K562 (cell line): ENCODE data around the gene ARHGAP15. TPM values are rescaled to one million over a fixed set of nuclear protein-coding genes. Genes with fewer than 3 reads are reported as not detected.
A peak's percentile ranks its signal among the peaks of the same experiment; 100 is the strongest.

Source experiments
- ATAC-seq: fragments of 200-7000 bp; cut with Tn5 transposase; 3 replicates; pipeline ENCODE4 v1.9.1; 2020; ENCODE audit warnings: moderate library complexity
- BruUV-seq: library from RNA; stranded (reverse); fragments of 400-500 nt; replicated peaks from 2 replicates; lab custom pipeline; 2021; lab: Mats Ljungman, UMichigan
- CTCF ChIA-PET: fragments of 300-600 bp; formaldehyde crosslinking; extraction: SDS; loops from one replicate; lab custom pipeline; 2021; ENCODE audit warnings: low intra/inter-chr PET ratio; lab: Yijun Ruan, JAX
- POLR2A ChIA-PET: fragments of 300-600, 350-650 bp; sonication (Branson Sonifier 250); formaldehyde crosslinking; extraction: SDS; loops from one replicate; lab custom pipeline; 2021; ENCODE audit warnings: antibody characterized with exemption, inconsistent platforms; lab: Yijun Ruan, JAX
- DNase-seq, 4 experiments: peaks; one replicate each; pipeline versions ENCODE4 v3.0.0 to v3.0.0-alpha.2; 2011 to 2018; ENCODE audit warnings: low spot score in 3 of 4, mixed read lengths in 3 of 4; ENCODE audit errors: extremely low read depth in 1 of 4
- FAIRE-seq: peaks from 2 replicates; lab custom pipeline; 2011; peaks lifted over from hg19 to GRCh38; lab: Jason Lieb, UNC
- H2AFZ ChIP-seq: 2 replicates; pipeline ENCODE4 v1.6.0; 2011; ENCODE audit warnings: low read depth, low read length, control low read depth, inconsistent platforms
- H3K27ac ChIP-seq: fragments of 200-600 bp; 3 replicates; pipeline ENCODE4 v1.8.0; 2011; ENCODE audit warnings: low read depth, mild to moderate bottlenecking, control low read depth, inconsistent platforms, low read length, moderate library complexity, mixed read lengths; ENCODE audit errors: extremely low read depth
- H3K27me3 ChIP-seq, 2 experiments: fragments of 300-600 bp in 1 of 2; 2 replicates in 1 of 2; 3 replicates in 1 of 2; pipeline versions ENCODE4 v1.6.0 to v1.8.0; 2011; ENCODE audit warnings: inconsistent platforms in 2 of 2, low read length in 2 of 2, mild to moderate bottlenecking in 1 of 2, mixed read lengths in 1 of 2, moderate library complexity in 1 of 2; ENCODE audit not compliant: control insufficient read depth in 2 of 2, insufficient read depth in 2 of 2
- H3K36me3 ChIP-seq: fragments of 300-600 bp; 3 replicates; pipeline ENCODE4 v1.8.0; 2011; ENCODE audit warnings: mild to moderate bottlenecking, low read length, inconsistent platforms; ENCODE audit not compliant: control insufficient read depth, insufficient read depth
- H3K4me1 ChIP-seq, 2 experiments: fragments of 200-600 bp in 1 of 2; replicated peaks in 1 of 2; 2 replicates in 1 of 2; 3 replicates in 1 of 2; pipeline versions ENCODE4 v1.5.1 to v1.8.0; 2011; ENCODE audit warnings: inconsistent platforms in 2 of 2, low read length in 2 of 2, mild to moderate bottlenecking in 1 of 2, mixed read lengths in 1 of 2, moderate library complexity in 1 of 2; ENCODE audit not compliant: control insufficient read depth in 2 of 2, insufficient read depth in 2 of 2
- H3K4me2 ChIP-seq: 2 replicates; pipeline ENCODE4 v1.6.1; 2011; ENCODE audit warnings: low read length, control low read depth, inconsistent platforms, mixed read lengths; ENCODE audit not compliant: insufficient read depth
- H3K4me3 ChIP-seq: fragments of 200-600 bp; sonication (generic), shearing (Covaris generic); 2 replicates; pipeline ENCODE4 v1.5.1; 2016; ENCODE audit warnings: control low read depth, inconsistent platforms
- H3K79me2 ChIP-seq: fragments of 200-600 bp; 3 replicates; pipeline ENCODE4 v1.8.0; 2011; ENCODE audit warnings: low read length, inconsistent platforms; ENCODE audit not compliant: control insufficient read depth, insufficient read depth
- H3K9ac ChIP-seq, 2 experiments: 2 replicates each; pipeline versions ENCODE4 v1.6.0 to v1.6.1; 2011; ENCODE audit warnings: low read depth in 2 of 2, low read length in 2 of 2, control low read depth in 1 of 2, inconsistent platforms in 1 of 2, mild to moderate bottlenecking in 1 of 2, mixed read lengths in 1 of 2; ENCODE audit not compliant: insufficient read depth in 1 of 2
- H3K9me1 ChIP-seq: one replicate; pipeline ENCODE4 v1.6.0; 2011; ENCODE audit warnings: inconsistent platforms, mild to moderate bottlenecking, low read length, moderate library complexity; ENCODE audit not compliant: control insufficient read depth, insufficient read depth
- H3K9me3 ChIP-seq: replicated peaks from 2 replicates; pipeline ENCODE4 v1.5.1; 2011; ENCODE audit warnings: low read depth, low read length, inconsistent platforms; ENCODE audit not compliant: control insufficient read depth, insufficient read depth
- H4K20me1 ChIP-seq: replicated peaks from 2 replicates; pipeline ENCODE4 v1.6.1; 2011; ENCODE audit warnings: low read length, inconsistent platforms, mixed read lengths; ENCODE audit not compliant: control insufficient read depth, insufficient read depth
- CBFA2T2 ChIP-seq: fragments of 450-650 bp; conservative IDR thresholded peaks from 2 replicates; pipeline ENCODE4 v1.6.1; 2017; ENCODE audit warnings: mild to moderate bottlenecking
- CBFA2T3 ChIP-seq: fragments of 450-650 bp; IDR thresholded peaks from 2 replicates; pipeline ENCODE4 v1.6.1; 2017
- EP300 ChIP-seq: IDR thresholded peaks from 2 replicates; pipeline ENCODE4 v1.6.1; 2012; ENCODE audit warnings: low read length, improper control_type of control experiment
- GABPA ChIP-seq: fragments of 200-800 bp; sonication (Bioruptor generic); conservative IDR thresholded peaks from 2 replicates; pipeline ENCODE4 v1.6.1; 2016; ENCODE audit warnings: low read depth, missing genetic modification characterization, missing compliant biosample characterization
- KLF6 ChIP-seq: fragments of 250-450 bp; sonication (Bioruptor Pico); IDR thresholded peaks from 2 replicates; pipeline ENCODE4 v1.4.0; 2020; ENCODE audit warnings: mild to moderate bottlenecking, moderate library complexity, borderline replicate concordance
- LEF1 ChIP-seq: fragments of 450-650 bp; IDR thresholded peaks from 2 replicates; pipeline ENCODE4 v1.6.1; 2016; ENCODE audit warnings: mild to moderate bottlenecking
- NCOR1 ChIP-seq: fragments of 450-650 bp; IDR thresholded peaks from 2 replicates; pipeline ENCODE4 v1.6.1; 2016; ENCODE audit warnings: mild to moderate bottlenecking, moderate library complexity
- NFYB ChIP-seq: IDR thresholded peaks from 2 replicates; pipeline ENCODE4 v1.6.1; 2011; ENCODE audit warnings: mild to moderate bottlenecking, moderate library complexity; ENCODE audit not compliant: insufficient read length; ENCODE audit errors: extremely low read depth
- SMAD3 ChIP-seq: fragments of 450-650 bp; formaldehyde crosslinking; conservative IDR thresholded peaks from 2 replicates; pipeline ENCODE4 v1.4.0; 2020; ENCODE audit warnings: mild to moderate bottlenecking
- SRSF7 ChIP-seq: fragments of 200-400 bp; formaldehyde crosslinking; optimal IDR thresholded peaks from 2 replicates; pipeline ENCODE3; 2017; ENCODE audit warnings: mild to moderate bottlenecking, low read depth, low read length
- TBP ChIP-seq: optimal IDR thresholded peaks from 2 replicates; pipeline ENCODE3; 2011; ENCODE audit warnings: low read depth, low read length, improper control_type of control experiment
- ZKSCAN8 ChIP-seq: fragments of 200-800 bp; sonication (Bioruptor generic); IDR thresholded peaks from 2 replicates; pipeline ENCODE4 v1.6.1; 2016; ENCODE audit warnings: missing genetic modification characterization, missing compliant biosample characterization
- ZNF785 ChIP-seq: fragments of 250-450 bp; sonication (Bioruptor Pico); IDR thresholded peaks from 2 replicates; pipeline ENCODE4 v1.4.0; 2020; ENCODE audit warnings: mild to moderate bottlenecking
- ZNF830 ChIP-seq: fragments of 250-450 bp; sonication (Bioruptor Pico); IDR thresholded peaks from 2 replicates; pipeline ENCODE4 v1.5.0; 2021; ENCODE audit warnings: mild to moderate bottlenecking
- WGBS: fragments of 100-300 bp; shearing (Covaris generic); methylation state at CpG from one replicate; pipeline ENCODE4 v1.1.6; 2016; ENCODE audit warnings: low coverage, mixed read lengths; ENCODE audit not compliant: insufficient coverage; ENCODE audit errors: missing lambda C conversion rate; 5-methylcytosine and 5-hydroxymethylcytosine counted together
- in situ Hi-C: fragments of 300-500 bp; cut with MboI; formaldehyde crosslinking; loops from 4 replicates; pipeline ENCODE4 v1.15.0; 2018; ENCODE audit warnings: inconsistent platforms, mixed read lengths
- intact Hi-C: fragments of 100-400 bp; cut with micrococcal nuclease; formaldehyde crosslinking; loops from 2 replicates; pipeline ENCODE4 v1.14.2; 2022
- polyA plus RNA-seq, 8 experiments: library from polyadenylated mRNA; depleted of rRNA in 4 of 8; stranded (reverse) in 5 of 8; unstranded in 3 of 8; fragments of >200 nt; fragmentation: Nextera tagmentation in 2 of 8; fragmentation: Illumina TruSeq in 1 of 8; extraction: Ambion mirVana in 2 of 8; extraction: Trizol in 1 of 8; gene quantifications; 2 replicates each; pipeline versions ENCODE4 v1.2.1 to v1.2.3, GENCODE V29; 2011 to 2014; ENCODE audit warnings: inconsistent platforms in 1 of 8, missing spikeins in 1 of 8
- total RNA-seq, 7 experiments: library from RNA; depleted of rRNA in 6 of 7; stranded (reverse); fragments of >200 nt in 6 of 7; fragmentation: Illumina TruSeq in 2 of 7; extraction: Trizol in 2 of 7; gene quantifications; 2 replicates each; pipeline versions ENCODE4 v1.2.1 to v1.2.3, GENCODE V29; 2011 to 2021; ENCODE audit warnings: low replicate concordance in 1 of 7
- TF ChIP-seq, protein P1 (sequence below), 2 experiments: fragments of 450-650 bp; IDR thresholded peaks; 2 replicates each; pipeline ENCODE4 v1.6.1; 2018; ENCODE audit warnings: mild to moderate bottlenecking in 2 of 2, low read depth in 1 of 2; ENCODE audit not compliant: partially characterized antibody in 2 of 2

ARHGAP15 gene
- total and polyA plus RNA-seq, 9 of the 15 experiments (the other 6 are each of a cell fraction or from before 2014, with no cell fraction given): 1.5 to 17.9 (median 7.9) TPM

DNA sequence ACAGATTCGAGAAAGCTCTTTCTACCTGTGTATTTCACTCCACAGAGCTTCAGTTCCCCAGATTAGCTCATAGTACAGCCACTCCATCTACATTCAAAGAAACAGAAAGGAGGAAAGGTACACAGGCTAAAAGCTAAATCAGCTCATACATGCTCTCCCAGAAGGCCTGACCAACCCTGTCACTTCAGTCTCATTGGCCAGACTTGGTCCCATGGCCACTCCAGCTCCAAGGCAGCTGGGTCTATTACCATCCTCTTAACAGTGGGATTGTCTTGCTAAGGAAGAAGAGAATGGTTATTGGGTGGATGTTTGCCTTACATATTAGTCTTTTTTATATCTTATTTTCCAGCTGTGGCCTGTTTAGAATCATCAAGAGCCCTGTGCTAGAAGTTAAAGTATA lies 572.6 kb downstream of the ARHGAP15 start:
- ChIA-PET POLR2A (no interaction called here), CTCF (no interaction called here)
- peaks cover 0 to 19% of the 10 kb centered on the region in 2 experiments; a peak in 3 of 5 replicates for H3K4me1 ChIP-seq
- H3K27me3 ChIP-seq: no peaks in the 10 kb centered on the region
- BruUV-seq: no TSS peak
- H3K4me3 ChIP-seq: no peak overlapping the region
- DNase-seq (no peak), ATAC-seq (peak; percentile 56; the same call in 1 of the 3 replicates), FAIRE-seq (no peak)
- no peaks in the 10 kb centered on the region for H3K36me3 ChIP-seq
- H3K9ac ChIP-seq: no peak overlapping the region
- no peaks in the 10 kb centered on the region for H4K20me1 ChIP-seq
- H3K79me2 ChIP-seq: no peaks in the 10 kb centered on the region
- in situ Hi-C loops: no loop called here
- no peak overlapping the region for H3K27ac ChIP-seq
- 44% methylated on average over 1 of the region's 1 CpG for WGBS
- no peak overlapping the region for H2AFZ ChIP-seq
- H3K9me3 ChIP-seq: no peaks in the 10 kb centered on the region
- intact Hi-C loops: no loop called here
- H3K9me1 ChIP-seq: no peaks in the 10 kb centered on the region
- TF ChIP-seq KLF6 (CRISPR knock-in tag) (no peak), NFYB (peak; percentile 6)
- no peak overlapping the region for H3K4me2 ChIP-seq

DNA sequence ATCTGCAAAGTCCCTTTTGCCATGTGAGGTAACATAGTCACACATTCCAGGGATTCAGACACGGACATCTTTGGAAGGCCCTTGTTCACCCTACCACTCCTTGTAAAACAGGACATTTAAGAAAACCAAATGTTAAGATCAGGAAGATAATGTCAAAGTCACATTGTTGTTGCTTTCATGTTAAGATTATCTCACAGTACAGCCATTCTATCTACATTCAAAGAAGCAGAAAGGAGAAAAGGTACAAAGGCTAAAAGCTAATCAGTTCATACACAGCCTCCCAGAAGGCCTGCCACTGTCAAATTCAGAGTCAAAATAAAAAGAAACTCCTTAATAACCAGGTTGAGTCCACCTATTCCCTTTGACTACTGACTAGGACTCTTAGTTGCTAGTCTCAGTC lies 573.7 kb downstream of the ARHGAP15 start:
- H3K9me1 ChIP-seq: no peaks in the 10 kb centered on the region
- no peaks in the 10 kb centered on the region for H3K27me3 ChIP-seq
- ATAC-seq (no peak; the same call in 2 of the 3 replicates), DNase-seq (no peak), FAIRE-seq (no peak)
- in situ Hi-C loops: no loop called here
- 0% methylated on average over 1 of the region's 1 CpG for WGBS
- H2AFZ ChIP-seq: no peak overlapping the region
- H3K4me1 ChIP-seq: peaks cover 0 to 19% of the 10 kb centered on the region in 2 experiments; a peak in 3 of 5 replicates
- no peaks in the 10 kb centered on the region for H3K9me3 ChIP-seq
- BruUV-seq: no TSS peak
- POLR2A ChIA-PET: no interaction called here
- CTCF ChIA-PET: no interaction called here
- no peak overlapping the region for H3K4me3 ChIP-seq
- no peak overlapping the region for H3K4me2 ChIP-seq
- H3K27ac ChIP-seq: no peak overlapping the region
- H3K36me3 ChIP-seq: no peaks in the 10 kb centered on the region
- H4K20me1 ChIP-seq: no peaks in the 10 kb centered on the region
- no peak overlapping the region for H3K9ac ChIP-seq
- intact Hi-C loops: no loop called here
- no peaks in the 10 kb centered on the region for H3K79me2 ChIP-seq
- no peak for TF ChIP-seq GABPA (tag)
- no peak for TF ChIP-seq SRSF7
- no peak for TF ChIP-seq TBP
- 0 out of 2 replicates have a peak, but pooled peaks have one; percentile 20 for TF ChIP-seq EP300
- TF ChIP-seq CBFA2T3: peak; percentile 68
- no peak for TF ChIP-seq ZNF830
- no peak for TF ChIP-seq ZKSCAN8
- TF ChIP-seq LEF1: peak; percentile 49; the same call in 1 of the 2 replicates
- TF ChIP-seq SMAD3 (CRISPR knock-in tag): no peak
- peak; percentile 45 for TF ChIP-seq CBFA2T2
- peak; percentile 26; the same call in 1 of the 2 replicates for TF ChIP-seq NCOR1
- TF ChIP-seq ZNF785 (CRISPR knock-in tag): no peak
- TF ChIP-seq, protein P1, sequence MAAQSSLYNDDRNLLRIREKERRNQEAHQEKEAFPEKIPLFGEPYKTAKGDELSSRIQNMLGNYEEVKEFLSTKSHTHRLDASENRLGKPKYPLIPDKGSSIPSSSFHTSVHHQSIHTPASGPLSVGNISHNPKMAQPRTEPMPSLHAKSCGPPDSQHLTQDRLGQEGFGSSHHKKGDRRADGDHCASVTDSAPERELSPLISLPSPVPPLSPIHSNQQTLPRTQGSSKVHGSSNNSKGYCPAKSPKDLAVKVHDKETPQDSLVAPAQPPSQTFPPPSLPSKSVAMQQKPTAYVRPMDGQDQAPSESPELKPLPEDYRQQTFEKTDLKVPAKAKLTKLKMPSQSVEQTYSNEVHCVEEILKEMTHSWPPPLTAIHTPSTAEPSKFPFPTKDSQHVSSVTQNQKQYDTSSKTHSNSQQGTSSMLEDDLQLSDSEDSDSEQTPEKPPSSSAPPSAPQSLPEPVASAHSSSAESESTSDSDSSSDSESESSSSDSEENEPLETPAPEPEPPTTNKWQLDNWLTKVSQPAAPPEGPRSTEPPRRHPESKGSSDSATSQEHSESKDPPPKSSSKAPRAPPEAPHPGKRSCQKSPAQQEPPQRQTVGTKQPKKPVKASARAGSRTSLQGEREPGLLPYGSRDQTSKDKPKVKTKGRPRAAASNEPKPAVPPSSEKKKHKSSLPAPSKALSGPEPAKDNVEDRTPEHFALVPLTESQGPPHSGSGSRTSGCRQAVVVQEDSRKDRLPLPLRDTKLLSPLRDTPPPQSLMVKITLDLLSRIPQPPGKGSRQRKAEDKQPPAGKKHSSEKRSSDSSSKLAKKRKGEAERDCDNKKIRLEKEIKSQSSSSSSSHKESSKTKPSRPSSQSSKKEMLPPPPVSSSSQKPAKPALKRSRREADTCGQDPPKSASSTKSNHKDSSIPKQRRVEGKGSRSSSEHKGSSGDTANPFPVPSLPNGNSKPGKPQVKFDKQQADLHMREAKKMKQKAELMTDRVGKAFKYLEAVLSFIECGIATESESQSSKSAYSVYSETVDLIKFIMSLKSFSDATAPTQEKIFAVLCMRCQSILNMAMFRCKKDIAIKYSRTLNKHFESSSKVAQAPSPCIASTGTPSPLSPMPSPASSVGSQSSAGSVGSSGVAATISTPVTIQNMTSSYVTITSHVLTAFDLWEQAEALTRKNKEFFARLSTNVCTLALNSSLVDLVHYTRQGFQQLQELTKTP (IDR thresholded peaks at IDR 0.05; ENCODE audit: low read depth in 1 of 2, partially characterized antibody in 2 of 2): no peak
